Fibroblast of the aortic adventitia (primary cell): ENCODE measurements around the gene LY6G6C. TPM values are rescaled to one million over a fixed set of nuclear protein-coding genes. Genes with fewer than 3 reads are reported as not detected.

Source experiments
- DNase-seq: peaks from one replicate; pipeline ENCODE4 v3.0.0-alpha.2; 2010; ENCODE audit warnings: low read depth
- H3K4me3 ChIP-seq: 2 replicates; pipeline ENCODE4 v1.5.1; 2011; ENCODE audit warnings: low read depth, mild to moderate bottlenecking, control low read depth, low read length, moderate library complexity
- total RNA-seq: library from RNA; depleted of rRNA; stranded (reverse); fragments of >200 nt; gene quantifications from 2 replicates; pipeline ENCODE4 v1.2.3, GENCODE V29; 2012; ENCODE audit warnings: low replicate concordance
- TF ChIP-seq, protein P1 (sequence below): IDR thresholded peaks from 2 replicates; pipeline ENCODE4 v1.5.1; 2011; ENCODE audit warnings: mild to moderate bottlenecking, low read length, control low read depth, inconsistent platforms; ENCODE audit not compliant: insufficient read depth

The LY6G6C gene
- total RNA-seq, 1 donor = not detected

DNA sequence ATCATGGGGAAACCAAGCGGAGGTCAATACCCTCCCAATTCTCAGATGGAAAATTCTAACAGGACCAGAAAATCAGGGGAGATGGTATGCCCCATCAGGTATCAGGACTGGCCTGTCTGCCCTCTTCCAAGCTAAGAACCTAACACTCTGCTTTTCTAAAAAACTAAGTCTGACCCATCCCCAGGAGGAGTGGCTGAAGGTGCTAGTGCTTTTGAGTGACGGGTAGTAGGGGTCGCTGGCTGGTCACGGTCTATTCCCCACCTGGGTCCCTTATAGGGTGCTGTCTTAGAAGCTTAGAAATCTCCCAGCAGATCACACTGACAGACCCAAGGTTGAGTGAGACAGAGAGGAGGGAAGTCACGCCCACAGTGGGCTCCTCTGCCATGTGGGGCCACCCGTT, 28.0 kb downstream of the LY6G6C start:
- DNase-seq = no peak
- no peak overlapping the region for H3K4me3 ChIP-seq
- TF ChIP-seq, protein P1, sequence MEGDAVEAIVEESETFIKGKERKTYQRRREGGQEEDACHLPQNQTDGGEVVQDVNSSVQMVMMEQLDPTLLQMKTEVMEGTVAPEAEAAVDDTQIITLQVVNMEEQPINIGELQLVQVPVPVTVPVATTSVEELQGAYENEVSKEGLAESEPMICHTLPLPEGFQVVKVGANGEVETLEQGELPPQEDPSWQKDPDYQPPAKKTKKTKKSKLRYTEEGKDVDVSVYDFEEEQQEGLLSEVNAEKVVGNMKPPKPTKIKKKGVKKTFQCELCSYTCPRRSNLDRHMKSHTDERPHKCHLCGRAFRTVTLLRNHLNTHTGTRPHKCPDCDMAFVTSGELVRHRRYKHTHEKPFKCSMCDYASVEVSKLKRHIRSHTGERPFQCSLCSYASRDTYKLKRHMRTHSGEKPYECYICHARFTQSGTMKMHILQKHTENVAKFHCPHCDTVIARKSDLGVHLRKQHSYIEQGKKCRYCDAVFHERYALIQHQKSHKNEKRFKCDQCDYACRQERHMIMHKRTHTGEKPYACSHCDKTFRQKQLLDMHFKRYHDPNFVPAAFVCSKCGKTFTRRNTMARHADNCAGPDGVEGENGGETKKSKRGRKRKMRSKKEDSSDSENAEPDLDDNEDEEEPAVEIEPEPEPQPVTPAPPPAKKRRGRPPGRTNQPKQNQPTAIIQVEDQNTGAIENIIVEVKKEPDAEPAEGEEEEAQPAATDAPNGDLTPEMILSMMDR = no peak

DNA sequence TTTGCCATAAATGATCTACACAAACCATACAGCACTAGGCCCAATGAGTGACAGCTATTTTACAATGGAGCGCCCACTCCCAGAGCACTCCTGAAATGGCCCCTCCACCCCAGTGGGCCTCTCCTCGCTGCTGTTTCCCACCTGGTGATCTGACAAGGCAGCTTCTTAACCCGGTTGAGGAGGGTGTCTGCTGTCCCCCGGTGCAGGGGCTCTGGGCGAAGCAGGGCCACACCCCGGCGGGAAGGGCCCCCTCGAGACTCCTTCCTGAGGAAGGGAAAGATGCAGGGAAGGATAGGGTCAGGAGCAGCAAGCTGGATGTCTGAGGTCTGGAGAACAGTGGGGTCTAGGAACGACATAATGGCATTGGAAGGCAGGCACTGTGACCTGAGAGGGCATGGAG, 28.7 kb downstream of the LY6G6C start:
- H3K4me3 ChIP-seq = no peak overlapping the region
- DNase-seq = no peak
- TF ChIP-seq, protein P1 = no peak

GRCh38 chr6:31692353-31692752, 29.2 kb downstream of the LY6G6C start:
- TF ChIP-seq, protein P1 = no peak
- no peak for DNase-seq

GRCh38 chr6:31691564-31692108, 29.9 kb downstream of the LY6G6C start:
- TF ChIP-seq, protein P1 = no peak
- DNase-seq = no peak
- H3K4me3 ChIP-seq = no peak overlapping the region

More at GRCh38 chr6:31692353-31692752, 29.2 kb downstream of the LY6G6C start:
- H3K4me3 ChIP-seq = no peak overlapping the region

DNA sequence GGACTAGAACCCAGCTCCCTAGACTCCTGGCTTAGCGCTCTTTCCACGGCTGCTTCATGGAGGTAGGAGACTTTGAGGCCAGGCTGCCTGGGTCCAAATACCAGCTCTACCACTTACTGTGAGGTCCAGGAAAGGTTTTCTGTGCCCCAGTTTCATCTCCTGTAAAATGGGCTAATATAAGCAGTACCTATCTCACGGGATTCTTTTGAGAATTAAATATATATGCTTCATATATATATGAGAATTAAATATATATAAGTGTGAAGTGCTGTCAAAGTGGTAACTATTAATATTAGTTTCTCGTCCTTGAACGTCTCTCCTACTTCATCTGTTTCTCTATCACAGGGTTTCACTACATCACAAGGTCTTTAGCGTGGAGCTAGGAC, 30.5 kb downstream of the LY6G6C start:
- no peak for DNase-seq
- TF ChIP-seq, protein P1 = no peak
- no peak overlapping the region for H3K4me3 ChIP-seq

DNA sequence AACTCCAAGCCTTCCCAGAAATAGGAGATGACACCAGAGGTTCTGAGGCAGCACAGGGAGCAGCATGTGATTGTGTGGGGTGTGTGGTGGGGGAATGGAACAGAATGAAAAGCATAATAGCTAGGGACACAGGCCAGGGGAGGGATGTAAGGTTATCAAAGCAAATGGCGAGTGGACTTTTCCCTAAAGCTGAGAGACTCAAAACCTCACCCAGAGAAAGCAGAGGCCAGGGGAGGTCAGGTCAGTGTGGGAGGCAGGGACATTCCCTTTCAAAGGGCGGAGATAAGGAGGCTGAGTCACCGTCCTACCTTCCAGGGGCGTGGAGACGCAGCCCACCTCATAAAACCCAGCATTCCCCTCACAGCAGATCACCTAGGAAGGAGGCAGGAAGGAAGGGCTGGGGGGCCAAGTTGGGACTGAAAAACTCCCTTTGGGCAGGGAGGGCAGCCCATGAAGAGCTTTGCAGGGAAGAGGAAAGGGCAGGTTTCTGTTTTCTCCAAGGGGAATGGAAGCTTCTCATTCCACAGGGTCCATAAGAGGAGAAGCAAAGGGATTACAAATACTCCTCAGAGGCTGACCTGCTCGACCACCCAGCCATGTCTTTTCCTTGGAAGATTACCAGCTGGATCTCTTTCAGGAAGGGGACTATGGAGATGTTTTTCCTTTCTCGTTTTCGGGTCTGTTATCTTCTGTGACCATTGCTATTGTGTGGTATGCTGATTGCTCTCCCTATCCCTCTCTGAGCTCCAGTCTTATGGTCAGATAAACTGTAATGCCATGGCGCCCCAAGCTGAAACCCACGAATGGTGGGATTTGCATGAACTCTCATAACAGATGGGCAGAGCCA, 31.1 kb downstream of the LY6G6C start:
- DNase-seq = no peak
- no peak overlapping the region for H3K4me3 ChIP-seq
- TF ChIP-seq, protein P1 = no peak
